SJSA1 (cell line): ENCODE results near the gene NOXA1. TPM values are rescaled to one million over a fixed set of nuclear protein-coding genes. Genes with fewer than 3 reads are reported as not detected.
"Not testable (repeated sequence)": the region's sequence is repeated elsewhere in the genome, so short reads cannot be mapped to it uniquely, and the experiment has no call there.

ENCODE experiments used
- DNase-seq, 2 experiments: peaks; one replicate each; pipeline ENCODE4 v3.0.0-alpha.2; 2015 to 2020; ENCODE audit warnings: low spot score in 2 of 2, low read depth in 1 of 2
- H3K27ac ChIP-seq: fragments of 250-450 bp; sonication (Bioruptor Pico); 2 replicates; pipeline ENCODE4 v1.5.1; 2020; ENCODE audit warnings: mild to moderate bottlenecking, moderate library complexity
- H3K27me3 ChIP-seq: fragments of 250-450 bp; sonication (Bioruptor Pico); replicated peaks from 2 replicates; pipeline ENCODE4 v1.5.1; 2020; ENCODE audit warnings: mild to moderate bottlenecking, moderate library complexity
- H3K36me3 ChIP-seq: fragments of 250-450 bp; sonication (Bioruptor Pico); 2 replicates; pipeline ENCODE4 v1.5.1; 2020; ENCODE audit warnings: mild to moderate bottlenecking
- H3K4me1 ChIP-seq: fragments of 250-450 bp; sonication (Bioruptor Pico); replicated peaks from 2 replicates; pipeline ENCODE4 v1.6.1; 2021; ENCODE audit warnings: mild to moderate bottlenecking
- H3K4me3 ChIP-seq: fragments of 250-450 bp; sonication (Bioruptor Pico); 2 replicates; pipeline ENCODE4 v1.5.1; 2020; ENCODE audit warnings: mild to moderate bottlenecking
- H3K9me3 ChIP-seq: fragments of 250-450 bp; sonication (Bioruptor Pico); replicated peaks from 2 replicates; pipeline ENCODE4 v1.5.1; 2020; ENCODE audit warnings: mild to moderate bottlenecking
- total RNA-seq: library from RNA; depleted of rRNA; stranded (reverse); fragments of >200 nt; shearing (Covaris generic); gene quantifications from 2 replicates; pipeline ENCODE4 v1.2.3, GENCODE V29; 2014

The NOXA1 gene
- total RNA-seq, 1 experiment from 2014 or later, result not detected

- Histone ChIP-seq H3K4me3 (no peak overlapping the region), H3K27me3 (peaks cover 9% of the 10 kb centered on the region), H3K4me1 (peaks cover 9% of the 10 kb centered on the region), H3K27ac (no peak overlapping the region), H3K36me3 (no peaks in the 10 kb centered on the region), H3K9me3 (no peaks in the 10 kb centered on the region)
- no peak for DNase-seq
These were observed 18.7 kb downstream of the NOXA1 start for GRCh38 chr9:137441935-137442321.

- H3K4me3 ChIP-seq, result no peak overlapping the region
- H3K27me3 ChIP-seq, result peaks cover 9% of the 10 kb centered on the region
- no peak overlapping the region for H3K27ac ChIP-seq
- peaks cover 9% of the 10 kb centered on the region for H3K4me1 ChIP-seq
- H3K9me3 ChIP-seq, result no peaks in the 10 kb centered on the region
- H3K36me3 ChIP-seq, result peaks cover 3% of the 10 kb centered on the region
- DNase-seq, result no peak
These were observed 21.1 kb downstream of the NOXA1 start for GRCh38 chr9:137444106-137444790.

- peaks cover 9% of the 10 kb centered on the region for H3K4me1 ChIP-seq
- no peaks in the 10 kb centered on the region for H3K9me3 ChIP-seq
- H3K27ac ChIP-seq, result no peak overlapping the region
- no peak overlapping the region for H3K4me3 ChIP-seq
- peak; percentile 68 to 76 for DNase-seq
- H3K36me3 ChIP-seq, result peaks cover 10% of the 10 kb centered on the region
- H3K27me3 ChIP-seq, result peaks cover 9% of the 10 kb centered on the region
These were observed 22.1 kb downstream of the NOXA1 start for GRCh38 chr9:137445275-137445807.

GRCh38 chr9:137445930-137446431 is 22.8 kb downstream of the NOXA1 start:
- H3K36me3 ChIP-seq, result peaks cover 10% of the 10 kb centered on the region
- H3K9me3 ChIP-seq, result no peaks in the 10 kb centered on the region
- peaks cover 9% of the 10 kb centered on the region for H3K4me1 ChIP-seq
- no peak for DNase-seq
- H3K27me3 ChIP-seq, result peaks cover 9% of the 10 kb centered on the region
- no peak overlapping the region for H3K4me3 ChIP-seq
- H3K27ac ChIP-seq, result no peak overlapping the region

- Histone ChIP-seq H3K4me3 (no peak overlapping the region), H3K4me1 (peaks cover 5% of the 10 kb centered on the region), H3K9me3 (no peaks in the 10 kb centered on the region), H3K36me3 (peaks cover 10% of the 10 kb centered on the region), H3K27me3 (peaks cover 8% of the 10 kb centered on the region), H3K27ac (no peak overlapping the region)
- no peak for DNase-seq
These were observed 23.8 kb downstream of the NOXA1 start for GRCh38 chr9:137446851-137447471.

- peaks cover under 1% of the 10 kb centered on the region; the same call in 1 of the 2 replicates for H3K27me3 ChIP-seq
- peaks cover 16% of the 10 kb centered on the region for H3K36me3 ChIP-seq
- no peak overlapping the region for H3K27ac ChIP-seq
- H3K4me1 ChIP-seq, result peaks cover 5% of the 10 kb centered on the region
- H3K4me3 ChIP-seq, result no peak overlapping the region
- no peak for DNase-seq
- H3K9me3 ChIP-seq, result no peaks in the 10 kb centered on the region
These were observed 24.8 kb downstream of the NOXA1 start for GRCh38 chr9:137447722-137448601.

- Histone ChIP-seq H3K9me3 (no peaks in the 10 kb centered on the region), H3K36me3 (peaks cover 22% of the 10 kb centered on the region), H3K27ac (no peak overlapping the region), H3K4me3 (no peak overlapping the region), H3K4me1 (peaks cover 5% of the 10 kb centered on the region), H3K27me3 (no peaks in the 10 kb centered on the region)
- DNase-seq, result no peak
These were observed 25.4 kb downstream of the NOXA1 start for GRCh38 chr9:137448602-137448962.

- Histone ChIP-seq H3K9me3 (no peaks in the 10 kb centered on the region), H3K4me3 (no peak overlapping the region), H3K36me3 (peaks cover 24% of the 10 kb centered on the region), H3K27me3 (no peaks in the 10 kb centered on the region), H3K27ac (no peak overlapping the region), H3K4me1 (peaks cover 5% of the 10 kb centered on the region)
- DNase-seq, result no peak
These were observed 26.1 kb downstream of the NOXA1 start for GRCh38 chr9:137449081-137449844.

GRCh38 chr9:137449931-137450538 is 26.8 kb downstream of the NOXA1 start:
- DNase-seq, result no peak
- no peak overlapping the region for H3K4me3 ChIP-seq

GRCh38 chr9:137450539-137451222 is 27.5 kb downstream of the NOXA1 start:
- not testable (repeated sequence) for DNase-seq, H3K27me3 ChIP-seq, H3K9me3 ChIP-seq, H3K27ac ChIP-seq, H3K4me1 ChIP-seq, H3K4me3 ChIP-seq
- H3K36me3 ChIP-seq, result peaks cover 36% of the 10 kb centered on the region

More at GRCh38 chr9:137449931-137450538, 26.8 kb downstream of the NOXA1 start:
- Histone ChIP-seq H3K36me3 (peaks cover 29% of the 10 kb centered on the region), H3K27ac (no peak overlapping the region), H3K4me1 (peaks cover 5% of the 10 kb centered on the region), H3K9me3 (no peaks in the 10 kb centered on the region), H3K27me3 (no peaks in the 10 kb centered on the region)

GRCh38 chr9:137451264-137452005 is 28.2 kb downstream of the NOXA1 start:
- peaks cover 42% of the 10 kb centered on the region for H3K36me3 ChIP-seq
- H3K9me3 ChIP-seq, H3K27me3 ChIP-seq: not testable (repeated sequence)

More at GRCh38 chr9:137451264-137452005, 28.2 kb downstream of the NOXA1 start:
- peaks cover 11% of the 10 kb centered on the region for H3K4me1 ChIP-seq
- H3K27ac ChIP-seq, DNase-seq, H3K4me3 ChIP-seq: not testable (repeated sequence)
